OCI-LY1 (cell line): Measurements from ENCODE around the gene RFC5.

ENCODE experiments used
- H2AFZ ChIP-seq: fragments of 200-600 bp; sonication (generic), shearing (Covaris generic); 2 replicates; pipeline ENCODE4 v1.6.0; 2014; ENCODE audit warnings: antibody characterized with exemption, mild to moderate bottlenecking, low read length
- H3F3A ChIP-seq: fragments of 200-600 bp; sonication (generic), shearing (Covaris generic); 2 replicates; pipeline ENCODE4 v1.6.0; 2014; ENCODE audit warnings: mild to moderate bottlenecking, antibody characterized with exemption, low read length, moderate library complexity; ENCODE audit not compliant: insufficient read depth
- H3K27ac ChIP-seq: fragments of 200-600 bp; sonication (generic); 2 replicates; pipeline ENCODE4 v1.5.1; 2014; ENCODE audit warnings: low read length, mixed run types, mild to moderate bottlenecking, low read depth; ENCODE audit not compliant: poor library complexity, severe bottlenecking
- H3K27me3 ChIP-seq: fragments of 200-600 bp; sonication (generic); 2 replicates; pipeline ENCODE4 v1.6.0; 2014; ENCODE audit warnings: antibody characterized with exemption, mild to moderate bottlenecking, low read length, moderate library complexity; ENCODE audit not compliant: insufficient read depth
- H3K36me3 ChIP-seq: fragments of 200-600 bp; sonication (generic); 2 replicates; pipeline ENCODE4 v1.6.1; 2014; ENCODE audit warnings: mild to moderate bottlenecking, antibody characterized with exemption, low read length, moderate library complexity, mixed read lengths; ENCODE audit not compliant: insufficient read depth
- H3K4me1 ChIP-seq: fragments of 200-600 bp; sonication (generic); 2 replicates; pipeline ENCODE4 v1.5.1; 2014; ENCODE audit warnings: mild to moderate bottlenecking, low read length, moderate library complexity; ENCODE audit not compliant: insufficient read depth, severe bottlenecking
- H3K4me2 ChIP-seq: fragments of 200-600 bp; sonication (generic), shearing (Covaris generic); 2 replicates; pipeline ENCODE4 v1.6.1; 2014; ENCODE audit warnings: low read length
- H3K4me3 ChIP-seq: fragments of 200-600 bp; sonication (generic); 2 replicates; pipeline ENCODE4 v1.5.1; 2014; ENCODE audit warnings: low read length, low read depth, mild to moderate bottlenecking, mixed read lengths; ENCODE audit not compliant: poor library complexity, severe bottlenecking
- H3K79me2 ChIP-seq: fragments of 200-600 bp; shearing (Covaris generic); 2 replicates; pipeline ENCODE4 v1.6.1; 2016; ENCODE audit warnings: mixed run types, low read length, mixed read lengths; ENCODE audit not compliant: insufficient read depth
- H3K9ac ChIP-seq: fragments of 200-600 bp; sonication (generic), shearing (Covaris generic); 2 replicates; pipeline ENCODE4 v1.6.1; 2014; ENCODE audit warnings: mild to moderate bottlenecking, low read length, mixed read lengths
- H3K9me2 ChIP-seq: fragments of 200-600 bp; sonication (generic), shearing (Covaris generic); 2 replicates; pipeline ENCODE4 v1.6.1; 2014; ENCODE audit warnings: low read depth, mild to moderate bottlenecking, low read length, mixed read lengths
- H3K9me3 ChIP-seq: fragments of 200-600 bp; shearing (Covaris generic); 2 replicates; pipeline ENCODE4 v1.6.1; 2014; ENCODE audit warnings: low read length, mixed read lengths
- H4K20me1 ChIP-seq: fragments of 200-600 bp; sonication (generic), shearing (Covaris generic); 2 replicates; pipeline ENCODE4 v1.6.0; 2016; ENCODE audit warnings: mild to moderate bottlenecking, low read length; ENCODE audit not compliant: insufficient read depth
- CTCF ChIP-seq: fragments of 200-600 bp; sonication (generic), shearing (Covaris generic); IDR thresholded peaks from 2 replicates; pipeline ENCODE4 v1.5.1; 2017; ENCODE audit warnings: mild to moderate bottlenecking, antibody characterized with exemption, low read length, moderate library complexity, mixed read lengths
- EZH2 ChIP-seq: fragments of 200-600 bp; sonication (generic), shearing (Covaris generic); IDR thresholded peaks from 2 replicates; pipeline ENCODE4 v1.8.0; 2017; ENCODE audit warnings: borderline replicate concordance, mixed run types, mild to moderate bottlenecking, antibody characterized with exemption, low read length, moderate library complexity, mixed read lengths

Gene RFC5

GRCh38 chr12:118065380-118065779, 48.9 kb downstream of the RFC5 start:
- H3K4me2 ChIP-seq = no peak overlapping the region

GRCh38 chr12:118068445-118068844, 51.9 kb downstream of the RFC5 start:
- H3F3A ChIP-seq = no peaks in the 10 kb centered on the region
- H3K79me2 ChIP-seq = no peaks in the 10 kb centered on the region
- H3K9me3 ChIP-seq = no peaks in the 10 kb centered on the region
- no peak overlapping the region for H3K4me3 ChIP-seq
- no peaks in the 10 kb centered on the region for H3K4me1 ChIP-seq
- no peaks in the 10 kb centered on the region for H4K20me1 ChIP-seq
- no peak overlapping the region for H3K4me2 ChIP-seq
- TF ChIP-seq EZH2 (no peak), CTCF (no peak)
- no peak overlapping the region for H3K9ac ChIP-seq
- no peaks in the 10 kb centered on the region for H3K36me3 ChIP-seq
- H3K9me2 ChIP-seq = no peaks in the 10 kb centered on the region
- no peak overlapping the region for H2AFZ ChIP-seq
- H3K27me3 ChIP-seq = peaks cover 8% of the 10 kb centered on the region; the same call in 1 of the 2 replicates
- no peak overlapping the region for H3K27ac ChIP-seq

More at GRCh38 chr12:118065380-118065779, 48.9 kb downstream of the RFC5 start:
- peaks cover 8% of the 10 kb centered on the region; the same call in 1 of the 2 replicates for H3K27me3 ChIP-seq
- no peaks in the 10 kb centered on the region for H3K9me2 ChIP-seq
- no peak overlapping the region for H3K4me3 ChIP-seq
- no peaks in the 10 kb centered on the region for H3K36me3 ChIP-seq
- TF ChIP-seq EZH2 (no peak), CTCF (no peak)
- peaks cover 13% of the 10 kb centered on the region for H3K4me1 ChIP-seq
- no peaks in the 10 kb centered on the region for H3F3A ChIP-seq
- H3K9me3 ChIP-seq = no peaks in the 10 kb centered on the region
- H4K20me1 ChIP-seq = no peaks in the 10 kb centered on the region
- H3K79me2 ChIP-seq = no peaks in the 10 kb centered on the region
- no peak overlapping the region for H2AFZ ChIP-seq
- no peak overlapping the region for H3K27ac ChIP-seq
- no peak overlapping the region for H3K9ac ChIP-seq

GRCh38 chr12:118070650-118071049, 54.1 kb downstream of the RFC5 start:
- 0 out of 2 replicates have a peak, but pooled peaks cover 4% of the 10 kb centered on the region for H3K27me3 ChIP-seq
- no peaks in the 10 kb centered on the region for H3K9me3 ChIP-seq
- H3K9me2 ChIP-seq = no peaks in the 10 kb centered on the region
- H2AFZ ChIP-seq = no peak overlapping the region
- H3K36me3 ChIP-seq = no peaks in the 10 kb centered on the region
- no peaks in the 10 kb centered on the region for H3K79me2 ChIP-seq
- no peaks in the 10 kb centered on the region for H3K4me1 ChIP-seq
- H3F3A ChIP-seq = no peaks in the 10 kb centered on the region
- no peak overlapping the region for H3K4me2 ChIP-seq
- H4K20me1 ChIP-seq = no peaks in the 10 kb centered on the region
- H3K4me3 ChIP-seq = no peak overlapping the region
- H3K9ac ChIP-seq = no peak overlapping the region
- H3K27ac ChIP-seq = no peak overlapping the region
- TF ChIP-seq CTCF (no peak), EZH2 (no peak)
